Nucleus accumbens (tissue), 56 donors: ENCODE results near the gene CLCN6.
"Not testable (repeated sequence)": the region's sequence is repeated elsewhere in the genome, so short reads cannot be mapped to it uniquely, and the experiment has no call there.

Source experiments
- DNase-seq, 56 donors: peaks; one replicate each; lab custom pipeline; 2025; lab: John Stamatoyannopoulos, UW

The CLCN6 gene

DNA sequence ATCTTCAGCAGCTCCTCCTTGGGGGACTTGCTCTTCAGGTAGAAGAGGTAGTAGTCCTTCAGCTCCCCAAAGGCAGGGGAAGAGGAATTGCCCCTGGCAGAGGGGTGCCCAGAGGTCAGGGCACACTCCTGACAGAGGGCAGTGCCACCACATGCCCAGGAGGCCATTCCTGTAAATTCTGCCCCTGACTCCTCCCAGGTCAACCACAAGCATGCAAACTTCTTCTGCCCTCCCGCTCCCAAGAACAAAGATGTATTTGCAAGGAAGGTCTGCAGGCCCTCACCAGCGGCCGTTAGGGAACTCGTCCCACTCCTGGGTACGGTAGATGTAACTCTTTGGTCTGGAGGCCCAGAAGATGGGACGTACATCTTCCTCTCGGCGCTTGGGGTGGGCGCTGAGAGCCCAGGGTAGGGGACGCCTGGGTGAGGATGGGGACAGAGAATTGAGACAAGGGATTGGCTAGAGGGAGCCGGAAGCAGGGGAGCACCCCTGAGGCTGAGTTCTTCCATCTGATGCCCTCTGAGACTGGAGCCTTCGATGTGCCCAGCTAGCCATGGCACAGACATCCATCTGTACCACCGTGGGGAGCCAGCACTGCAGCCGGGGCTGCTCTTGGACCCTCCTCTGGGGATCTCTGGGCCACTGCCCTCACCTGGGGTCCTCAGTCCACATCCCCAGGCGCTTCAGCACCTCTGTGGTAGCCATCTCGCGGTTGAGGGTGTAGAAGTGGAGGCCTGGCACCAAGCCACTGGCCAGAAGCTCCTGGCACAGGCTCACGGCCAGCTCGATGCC is 11.3 kb upstream of the CLCN6 start:
- no peak for DNase-seq

- DNase-seq, result no peak
These were observed 10.6 kb upstream of the CLCN6 start for GRCh38 chr1:11795238-11795890.

DNA sequence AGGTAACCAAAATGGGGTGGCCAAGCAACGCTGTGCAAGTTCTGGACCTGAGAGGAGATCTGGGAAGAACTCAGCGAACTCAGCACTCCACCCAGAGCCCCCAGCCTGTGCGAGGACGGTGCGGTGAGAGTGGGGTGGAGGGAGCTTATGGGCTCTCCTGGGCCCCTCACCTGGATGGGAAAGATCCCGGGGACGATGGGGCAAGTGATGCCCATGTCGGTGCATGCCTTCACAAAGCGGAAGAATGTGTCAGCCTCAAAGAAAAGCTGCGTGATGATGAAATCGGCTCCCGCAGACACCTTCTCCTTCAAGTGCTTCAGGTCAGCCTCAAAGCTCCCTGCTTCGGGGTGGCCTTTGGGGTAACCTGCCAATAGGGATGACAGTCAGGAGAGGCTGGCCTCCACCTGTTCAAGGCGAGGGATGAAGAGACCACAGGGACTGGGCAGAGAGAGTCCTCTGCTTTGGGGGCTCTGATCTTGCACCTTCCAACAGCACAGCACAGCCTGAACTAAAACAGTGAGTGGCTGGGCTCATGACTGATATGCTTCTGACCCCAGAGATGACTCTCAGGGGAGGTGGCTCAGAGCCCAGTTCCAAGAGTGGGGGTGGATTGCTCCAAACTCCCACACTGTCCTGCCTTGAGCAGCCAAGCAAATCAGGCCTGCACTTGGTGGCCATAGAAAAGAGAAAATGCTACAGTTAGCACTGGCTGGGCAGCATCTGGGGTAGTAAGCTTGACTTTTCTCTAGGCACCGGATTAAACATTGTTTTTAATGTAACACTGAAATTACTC is 9.8 kb upstream of the CLCN6 start:
- DNase-seq, result no peak

DNA sequence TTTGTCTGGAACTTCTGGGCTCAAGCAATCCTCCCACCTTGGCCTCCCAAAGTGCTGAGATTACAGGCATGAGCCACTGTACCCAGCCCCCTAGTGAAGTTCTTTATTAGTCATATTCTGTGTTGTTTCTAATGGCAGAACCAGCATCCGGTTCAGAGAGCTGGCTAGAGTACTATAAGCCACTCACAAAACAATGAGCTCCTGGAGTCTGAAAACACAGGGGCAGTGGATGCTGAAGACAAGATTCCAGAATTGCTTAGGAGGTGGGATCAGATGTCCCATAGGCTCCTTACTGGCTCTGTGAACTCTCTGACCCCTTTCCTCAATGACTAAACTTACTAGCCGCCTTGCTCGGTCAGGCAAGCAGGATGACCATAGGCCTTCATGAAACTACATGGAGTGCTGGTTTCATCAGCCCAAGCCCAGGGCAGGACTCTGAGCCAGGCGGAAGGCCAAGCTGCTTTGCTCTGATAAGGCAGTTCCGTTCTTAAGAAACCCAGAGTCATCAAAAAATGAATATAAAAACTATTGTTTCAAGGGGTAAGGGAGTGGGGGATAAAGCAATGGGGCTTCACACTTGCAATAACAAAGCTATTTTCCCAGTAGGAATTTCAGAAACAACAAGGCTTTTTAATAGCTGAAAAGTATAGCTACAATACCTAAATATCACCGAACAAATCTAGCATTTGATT is 8.3 kb upstream of the CLCN6 start:
- no peak for DNase-seq

DNA sequence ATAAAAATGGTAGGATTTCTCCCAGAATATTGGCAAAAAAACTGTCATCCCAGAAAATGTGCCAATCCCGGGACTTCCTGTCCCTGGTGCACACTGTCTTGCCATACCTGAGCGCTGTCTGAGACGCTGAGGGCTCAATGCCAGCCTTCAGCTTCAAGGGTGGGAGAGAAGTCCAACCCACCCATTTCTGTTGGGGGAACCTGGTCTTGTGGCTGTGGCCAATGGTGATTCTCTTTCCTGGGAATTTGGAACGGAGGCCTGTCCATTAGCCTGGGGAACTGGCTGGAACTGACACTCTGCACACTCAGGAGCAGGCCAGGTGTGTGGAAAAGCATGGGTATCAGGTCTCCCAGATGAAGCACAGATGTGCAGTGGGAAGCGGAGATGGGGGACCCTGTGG is 6.9 kb upstream of the CLCN6 start:
- no peak for DNase-seq

DNA sequence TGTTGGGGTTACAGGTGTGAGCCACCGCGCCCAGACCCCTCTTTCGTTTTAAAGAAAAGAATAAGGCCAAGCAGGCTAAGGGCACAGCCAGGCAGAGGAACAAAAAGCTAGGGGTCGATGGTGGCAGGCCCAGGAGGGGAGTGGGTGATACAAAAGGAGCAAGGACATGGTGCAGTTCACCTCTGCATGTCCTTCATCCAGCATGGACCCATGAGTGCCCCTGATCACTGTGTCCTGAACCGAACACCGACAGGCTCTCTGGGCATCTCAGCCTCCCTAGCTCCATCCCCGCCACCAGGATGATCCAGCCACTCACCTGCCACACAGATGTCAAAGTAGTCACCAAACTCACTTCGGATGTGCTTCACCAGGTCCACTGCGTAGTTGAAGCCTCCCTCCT is 6.1 kb upstream of the CLCN6 start:
- no peak for DNase-seq

DNA sequence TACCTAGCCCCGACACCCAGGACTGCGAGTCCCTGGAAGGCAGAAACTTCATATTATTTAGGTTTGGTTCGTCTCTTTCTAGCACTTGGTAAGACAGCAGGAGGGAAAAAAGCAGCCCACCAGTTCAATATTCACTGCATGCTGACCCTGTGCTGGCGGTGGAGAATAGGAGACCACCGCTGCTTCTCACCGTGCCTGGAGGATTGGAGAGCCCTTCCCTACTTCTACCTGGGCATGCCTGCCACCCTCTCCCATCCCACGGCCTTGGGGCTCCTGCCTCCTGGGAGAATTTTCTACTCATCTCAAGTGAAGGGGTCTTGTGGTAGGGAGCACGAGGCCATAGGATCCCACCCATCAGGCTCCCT is 5.6 kb upstream of the CLCN6 start:
- no peak for DNase-seq

DNA sequence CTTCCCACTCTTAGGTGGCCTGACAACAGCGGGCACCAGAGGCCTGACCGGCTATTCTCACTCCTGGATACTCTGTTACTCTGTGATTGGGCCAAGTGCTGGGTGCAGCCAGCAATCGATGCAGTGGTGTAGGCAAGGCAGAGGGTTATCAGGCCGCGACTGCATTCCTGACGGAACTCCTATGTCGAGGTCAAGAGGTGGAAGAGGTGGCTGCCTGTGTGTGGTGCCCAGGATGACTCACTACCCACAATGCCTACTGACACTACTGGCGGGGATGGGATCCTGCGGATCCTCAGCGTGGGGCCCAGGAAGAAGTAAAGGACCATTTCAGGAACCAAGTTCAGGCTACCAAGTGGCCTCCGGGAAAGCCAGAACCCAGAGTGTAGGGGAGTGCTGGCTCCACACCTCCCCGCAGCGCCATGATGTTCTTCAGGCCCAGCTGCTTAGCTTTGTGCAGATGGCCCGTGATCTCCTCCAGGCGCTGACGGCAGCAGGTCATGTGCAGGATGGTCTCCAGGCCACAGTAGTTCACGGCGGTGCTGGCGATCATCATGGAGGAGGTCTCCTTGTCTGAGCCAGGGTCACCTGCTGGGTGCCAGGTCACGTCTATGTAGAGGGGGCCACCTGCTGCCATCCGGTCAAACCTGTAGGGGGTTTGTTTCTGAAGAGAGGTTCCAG is 5.1 kb upstream of the CLCN6 start:
- no peak for DNase-seq

DNA sequence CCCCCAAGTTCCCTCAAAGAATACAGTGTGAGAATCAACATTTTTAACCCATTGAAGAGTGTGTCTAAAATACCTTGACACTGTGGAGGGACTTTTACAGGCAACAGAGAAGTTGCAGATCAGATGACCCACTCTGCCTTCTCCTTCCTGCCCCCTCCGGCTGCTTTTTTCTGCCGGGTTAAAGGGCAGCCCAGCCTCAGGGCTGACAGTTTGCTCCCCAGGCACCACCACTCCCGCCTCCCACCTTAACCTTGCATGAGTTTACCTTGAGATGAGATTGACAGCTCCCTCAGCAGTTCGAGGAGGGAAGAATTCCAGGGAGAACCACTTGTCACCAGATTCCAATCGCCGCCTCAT is 3.4 kb upstream of the CLCN6 start:
- DNase-seq, result peak in 1 of 56 donors; percentile 51

- peak in 46 of 56 donors; percentile 6 to 80 (median 52) for DNase-seq
These were observed 2.8 kb upstream of the CLCN6 start for GRCh38 chr1:11802973-11803885.

GRCh38 chr1:11803924-11804665 is 1.9 kb upstream of the CLCN6 start:
- DNase-seq, result not testable (repeated sequence)

DNA sequence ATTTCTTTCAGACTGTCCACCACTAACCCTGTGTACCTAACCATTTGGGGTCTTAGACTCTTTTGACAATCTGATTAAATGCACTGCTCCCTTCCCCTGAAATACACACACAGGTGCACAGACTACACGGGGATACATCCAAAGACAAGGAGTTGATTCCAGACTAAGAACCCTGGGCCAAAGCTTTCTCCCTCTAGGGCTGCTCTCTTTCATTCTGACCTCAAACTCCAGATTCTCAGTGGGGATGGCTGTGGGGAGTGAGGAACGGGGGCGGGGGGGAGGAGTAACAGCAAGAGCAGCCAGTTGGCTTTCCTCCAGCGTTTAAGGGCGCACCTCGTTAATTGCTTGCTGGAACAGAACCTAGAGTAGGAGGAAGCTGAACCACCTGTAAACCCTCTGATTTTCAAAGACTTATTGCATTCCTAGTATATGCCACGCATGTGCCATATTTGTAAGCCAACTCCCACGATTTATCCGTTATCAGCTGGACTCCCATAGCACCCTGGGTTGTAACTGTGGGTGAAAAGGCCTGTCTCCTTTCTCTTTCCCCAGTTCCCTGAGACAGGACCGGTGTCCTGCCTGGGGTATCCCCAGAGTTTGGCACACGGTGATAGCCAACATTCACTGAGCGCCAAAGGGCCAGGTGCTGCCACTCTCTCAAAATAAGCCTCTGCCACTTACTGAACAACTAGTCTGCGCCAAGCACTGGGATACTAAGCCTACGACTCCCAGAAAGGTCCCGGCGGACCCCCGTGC is 1.1 kb upstream of the CLCN6 start:
- peak in 27 of 56 donors; percentile 7 to 73 (median 36) for DNase-seq

GRCh38 chr1:11806307-11806936 is 431 bp downstream of the CLCN6 start:
- DNase-seq, result peak in 7 of 56 donors; percentile 43 to 65 (median 49)

- DNase-seq, result no peak
These were observed 1.1 kb downstream of the CLCN6 start for GRCh38 chr1:11807133-11807532.

GRCh38 chr1:11813021-11813420 is 7.0 kb downstream of the CLCN6 start:
- DNase-seq, result no peak

GRCh38 chr1:11817192-11817591 is 11.2 kb downstream of the CLCN6 start:
- no peak for DNase-seq

DNA sequence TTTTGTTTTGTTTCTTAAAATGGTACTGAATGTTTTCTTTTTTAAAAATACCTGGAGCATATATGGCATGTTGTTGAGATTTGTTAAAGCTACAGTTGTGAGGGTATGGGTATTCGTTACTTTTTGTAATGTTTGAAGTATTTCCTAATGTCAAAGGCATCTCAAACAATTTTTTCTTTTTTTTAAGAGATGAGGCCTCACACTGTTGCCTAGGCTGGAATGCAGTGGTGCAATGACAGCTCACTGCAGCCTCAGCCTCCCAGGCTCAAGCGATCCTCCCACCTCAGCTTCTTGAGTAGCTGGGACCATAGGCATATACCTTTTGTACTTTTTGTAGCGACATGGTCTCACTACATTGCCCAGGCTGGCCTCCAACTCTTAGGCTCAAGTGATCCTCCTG is 16.1 kb downstream of the CLCN6 start:
- no peak for DNase-seq
